PC-3 (cell line): ENCODE data around the gene ITGA8. TPM values are rescaled to one million over a fixed set of nuclear protein-coding genes. Genes with fewer than 3 reads are reported as not detected.
A peak's percentile ranks its signal among the peaks of the same experiment; 100 is the strongest.

Experiments
- ATAC-seq: fragments of 200-7000 bp; cut with Tn5 transposase; 2 replicates; pipeline ENCODE4 v1.9.1; 2020; ENCODE audit warnings: mild to moderate bottlenecking, moderate library complexity
- BruUV-seq: library from RNA; stranded (reverse); fragments of 400-500 nt; replicated peaks from 2 replicates; lab custom pipeline; 2021; lab: Mats Ljungman, UMichigan
- CTCF ChIA-PET: fragments of 300-600 bp; sonication (Branson Sonifier 250); formaldehyde crosslinking; loops from one replicate; lab custom pipeline; 2022; ENCODE audit warnings: antibody characterized with exemption; lab: Charles Lee
- POLR2A ChIA-PET: fragments of 300-600 bp; sonication (Branson Sonifier 250); formaldehyde crosslinking; loops from one replicate; lab custom pipeline; 2022; ENCODE audit warnings: antibody characterized with exemption; ENCODE audit not compliant: unreplicated experiment; lab: Charles Lee
- DNase-seq: peaks from one replicate; pipeline ENCODE4 v3.0.0-alpha.2; 2015
- H2AFZ ChIP-seq: fragments of 300-600 bp; sonication (generic); 2 replicates; pipeline ENCODE4 v1.6.0; 2016; ENCODE audit warnings: antibody characterized with exemption, low read length
- H3F3A ChIP-seq: fragments of 300-600 bp; sonication (generic); one replicate; pipeline ENCODE4 v1.6.0; 2017; ENCODE audit warnings: antibody characterized with exemption, low read length, control low read depth, mild to moderate bottlenecking; ENCODE audit not compliant: unreplicated experiment
- H3K27ac ChIP-seq: fragments of 300-600 bp; sonication (generic); 2 replicates; pipeline ENCODE4 v1.5.1; 2016; ENCODE audit warnings: mild to moderate bottlenecking, low read length
- H3K27me3 ChIP-seq: fragments of 300-600 bp; sonication (generic); 2 replicates; pipeline ENCODE4 v1.6.1; 2016; ENCODE audit warnings: low read length, mixed read lengths
- H3K36me3 ChIP-seq: fragments of 300-600 bp; sonication (generic); 2 replicates; pipeline ENCODE4 v1.6.1; 2016; ENCODE audit warnings: low read depth, mixed run types, low read length, mixed read lengths
- H3K4me1 ChIP-seq: fragments of 300-600 bp; sonication (generic); 2 replicates; pipeline ENCODE4 v1.5.1; 2016; ENCODE audit warnings: low read length; ENCODE audit not compliant: insufficient read depth
- H3K4me2 ChIP-seq: fragments of 300-600 bp; sonication (generic); 2 replicates; pipeline ENCODE4 v1.6.0; 2016; ENCODE audit warnings: low read length
- H3K4me3 ChIP-seq: fragments of 300-600 bp; sonication (generic); 2 replicates; pipeline ENCODE4 v1.5.1; 2016; ENCODE audit warnings: mild to moderate bottlenecking, low read length, mixed read lengths
- H3K79me2 ChIP-seq: fragments of 300-600 bp; sonication (generic); 2 replicates; pipeline ENCODE4 v1.6.1; 2017; ENCODE audit warnings: low read length, mixed read lengths
- H3K9ac ChIP-seq: fragments of 300-600 bp; sonication (generic); 2 replicates; pipeline ENCODE4 v1.6.0; 2016; ENCODE audit warnings: mild to moderate bottlenecking, low read length
- H3K9me2 ChIP-seq: fragments of 300-600 bp; sonication (generic); replicated peaks from 2 replicates; pipeline ENCODE4 v1.6.1; 2016; ENCODE audit warnings: mixed run types, low read length, mixed read lengths
- H3K9me3 ChIP-seq: fragments of 300-600 bp; sonication (generic); 2 replicates; pipeline ENCODE4 v1.6.1; 2016; ENCODE audit warnings: low read length, mixed read lengths
- H4K20me1 ChIP-seq: fragments of 300-600 bp; sonication (generic); 2 replicates; pipeline ENCODE4 v1.6.1; 2016; ENCODE audit warnings: low read length, mixed read lengths
- EZH2 ChIP-seq: fragments of 300-600 bp; sonication (generic); IDR thresholded peaks from one replicate; pipeline ENCODE4 v1.6.1; 2017; ENCODE audit warnings: antibody characterized with exemption, mild to moderate bottlenecking, low read length; ENCODE audit not compliant: unreplicated experiment
- EZH2phosphoT487 ChIP-seq: fragments of 300-600 bp; sonication (generic); IDR thresholded peaks from 2 replicates; pipeline ENCODE4 v1.6.1; 2018; ENCODE audit warnings: mild to moderate bottlenecking, antibody characterized with exemption, low read length, borderline replicate concordance
- intact Hi-C: fragments of 100-400 bp; cut with micrococcal nuclease; formaldehyde crosslinking; loops from 2 replicates; pipeline ENCODE4 v1.9.0; 2023
- total RNA-seq: library from RNA; depleted of rRNA; stranded (reverse); fragments of >200 nt; gene quantifications from 2 replicates; pipeline ENCODE4 v1.2.3, GENCODE V29; 2014
- TF ChIP-seq, protein P1 (sequence below): fragments of 300-600 bp; sonication (generic); conservative IDR thresholded peaks from 2 replicates; pipeline ENCODE4 v1.5.1; 2017; ENCODE audit warnings: antibody characterized with exemption, low read depth, mild to moderate bottlenecking, low read length

Gene ITGA8
- total RNA-seq, 1 experiment from 2014 or later, result not detected

GRCh38 chr10:15742836-15743235, 23.1 kb upstream of the ITGA8 start:
- H3K79me2 ChIP-seq, result no peaks in the 10 kb centered on the region
- H3K9ac ChIP-seq, result no peak overlapping the region
- H2AFZ ChIP-seq, result no peak overlapping the region
- H3K27me3 ChIP-seq, result no peaks in the 10 kb centered on the region
- CTCF ChIA-PET, result no interaction called here
- no peaks in the 10 kb centered on the region for H3K9me3 ChIP-seq
- intact Hi-C loops, result no loop called here
- BruUV-seq, result no TSS peak
- no peak overlapping the region for H3K4me3 ChIP-seq
- peak; percentile 69 for ATAC-seq
- POLR2A ChIA-PET, result no interaction called here
- no peaks in the 10 kb centered on the region for H3K36me3 ChIP-seq
- peaks cover 6% of the 10 kb centered on the region; the same call in 1 of the 2 replicates for H3K4me1 ChIP-seq
- no peaks in the 10 kb centered on the region for H3K9me2 ChIP-seq
- H3K4me2 ChIP-seq, result no peak overlapping the region
- no peaks in the 10 kb centered on the region for H4K20me1 ChIP-seq
- H3K27ac ChIP-seq, result no peak overlapping the region
- TF ChIP-seq EZH2 (no peak), EZH2phosphoT487 (no peak)
- TF ChIP-seq, protein P1, sequence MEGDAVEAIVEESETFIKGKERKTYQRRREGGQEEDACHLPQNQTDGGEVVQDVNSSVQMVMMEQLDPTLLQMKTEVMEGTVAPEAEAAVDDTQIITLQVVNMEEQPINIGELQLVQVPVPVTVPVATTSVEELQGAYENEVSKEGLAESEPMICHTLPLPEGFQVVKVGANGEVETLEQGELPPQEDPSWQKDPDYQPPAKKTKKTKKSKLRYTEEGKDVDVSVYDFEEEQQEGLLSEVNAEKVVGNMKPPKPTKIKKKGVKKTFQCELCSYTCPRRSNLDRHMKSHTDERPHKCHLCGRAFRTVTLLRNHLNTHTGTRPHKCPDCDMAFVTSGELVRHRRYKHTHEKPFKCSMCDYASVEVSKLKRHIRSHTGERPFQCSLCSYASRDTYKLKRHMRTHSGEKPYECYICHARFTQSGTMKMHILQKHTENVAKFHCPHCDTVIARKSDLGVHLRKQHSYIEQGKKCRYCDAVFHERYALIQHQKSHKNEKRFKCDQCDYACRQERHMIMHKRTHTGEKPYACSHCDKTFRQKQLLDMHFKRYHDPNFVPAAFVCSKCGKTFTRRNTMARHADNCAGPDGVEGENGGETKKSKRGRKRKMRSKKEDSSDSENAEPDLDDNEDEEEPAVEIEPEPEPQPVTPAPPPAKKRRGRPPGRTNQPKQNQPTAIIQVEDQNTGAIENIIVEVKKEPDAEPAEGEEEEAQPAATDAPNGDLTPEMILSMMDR, result no peak
- peak; percentile 56 for DNase-seq
- H3F3A ChIP-seq, result no peaks in the 10 kb centered on the region

GRCh38 chr10:15742102-15742501, 22.4 kb upstream of the ITGA8 start:
- H3K4me3 ChIP-seq, result no peak overlapping the region
- BruUV-seq, result no TSS peak
- no peaks in the 10 kb centered on the region for H3K9me3 ChIP-seq
- CTCF ChIA-PET, result no interaction called here
- H3K9me2 ChIP-seq, result no peaks in the 10 kb centered on the region
- H3K9ac ChIP-seq, result no peak overlapping the region
- POLR2A ChIA-PET, result no interaction called here
- no peaks in the 10 kb centered on the region for H3K27me3 ChIP-seq
- H3K36me3 ChIP-seq, result no peaks in the 10 kb centered on the region
- TF ChIP-seq EZH2phosphoT487, result no peak
- no peak for TF ChIP-seq EZH2
- TF ChIP-seq, protein P1, result no peak
- H3F3A ChIP-seq, result no peaks in the 10 kb centered on the region
- no peak overlapping the region for H3K27ac ChIP-seq
- no peaks in the 10 kb centered on the region for H3K79me2 ChIP-seq
- intact Hi-C loops, result no loop called here
- peaks cover 6% of the 10 kb centered on the region; the same call in 1 of the 2 replicates for H3K4me1 ChIP-seq
- H3K4me2 ChIP-seq, result no peak overlapping the region
- ATAC-seq (no peak), DNase-seq (no peak)
- H2AFZ ChIP-seq, result no peak overlapping the region
- H4K20me1 ChIP-seq, result no peaks in the 10 kb centered on the region

GRCh38 chr10:15741581-15741980, 21.9 kb upstream of the ITGA8 start:
- Histone ChIP-seq H3K9me2 (no peaks in the 10 kb centered on the region), H3K4me1 (peaks cover 6% of the 10 kb centered on the region; the same call in 1 of the 2 replicates), H3K36me3 (no peaks in the 10 kb centered on the region), H3K4me3 (no peak overlapping the region), H2AFZ (no peak overlapping the region), H3K27ac (no peak overlapping the region), H3K9me3 (no peaks in the 10 kb centered on the region), H4K20me1 (no peaks in the 10 kb centered on the region), H3K9ac (no peak overlapping the region), H3K27me3 (no peaks in the 10 kb centered on the region), H3K4me2 (no peak overlapping the region), H3K79me2 (no peaks in the 10 kb centered on the region), H3F3A (no peaks in the 10 kb centered on the region)
- TF ChIP-seq EZH2phosphoT487, result no peak
- TF ChIP-seq, protein P1, result no peak
- no peak for TF ChIP-seq EZH2
- ChIA-PET POLR2A (no interaction called here), CTCF (no interaction called here)
- BruUV-seq, result no TSS peak
- ATAC-seq, result no peak
- no peak for DNase-seq
- intact Hi-C loops, result no loop called here
